GM18858 (cell line): ENCODE results near the gene UVRAG.

Experiments
- ATAC-seq: cut with Tn5 transposase; IDR thresholded peaks from one replicate; pipeline ENCODE4 v1.9.1; 2021; ENCODE audit not compliant: unreplicated experiment

The UVRAG gene

DNA sequence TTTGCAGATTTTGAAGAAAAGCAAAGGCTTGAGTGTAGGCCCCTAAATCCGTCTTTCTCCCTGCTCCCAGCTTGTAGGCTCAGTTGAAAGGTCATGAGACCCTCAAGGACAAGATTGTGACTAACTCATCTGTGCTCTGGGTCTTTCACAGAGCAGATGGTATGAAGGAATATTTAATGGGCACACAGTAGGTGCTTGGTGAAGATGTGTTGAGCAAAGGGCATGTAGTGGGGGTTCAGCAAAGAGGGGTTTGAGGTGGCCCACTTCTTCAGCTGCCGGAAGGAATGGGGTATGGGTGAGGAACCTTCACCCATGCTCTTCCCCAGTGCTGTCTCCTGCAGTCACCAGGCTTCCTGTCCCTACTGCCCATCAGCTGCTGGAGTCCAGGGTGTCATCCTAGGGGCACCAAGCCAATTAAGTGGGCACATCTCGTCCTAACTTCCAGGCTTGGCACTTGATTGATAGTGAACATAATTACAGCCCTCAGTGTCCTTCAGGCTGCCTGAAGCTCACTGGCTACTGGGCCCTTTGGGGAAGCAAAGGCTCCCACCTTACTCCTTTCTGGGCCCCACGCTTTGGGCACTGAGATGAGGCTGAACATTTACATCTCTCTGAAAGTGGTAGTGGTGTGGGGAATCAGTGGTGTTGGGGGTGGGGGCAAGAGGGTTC is 31.5 kb upstream of the UVRAG start:
- no peak for ATAC-seq

DNA sequence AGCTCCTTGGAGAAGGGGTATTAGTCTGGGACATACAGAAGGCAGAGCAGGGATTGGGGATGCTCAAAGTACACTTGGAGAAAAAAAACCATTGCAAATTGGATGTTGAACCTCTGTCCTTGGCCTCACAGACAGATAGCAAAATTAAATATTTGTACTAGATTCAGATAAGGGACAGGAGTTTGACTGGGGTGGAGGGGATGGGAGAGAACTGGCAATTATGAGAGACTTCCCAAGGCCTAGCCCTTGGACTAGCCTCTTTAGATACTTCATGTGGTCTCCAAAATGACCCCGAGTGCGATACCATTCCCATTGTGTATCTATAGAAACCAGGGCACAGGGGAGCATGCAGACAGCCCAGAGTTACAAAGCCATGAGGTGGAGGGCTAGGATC is 30.9 kb upstream of the UVRAG start:
- ATAC-seq = no peak

DNA sequence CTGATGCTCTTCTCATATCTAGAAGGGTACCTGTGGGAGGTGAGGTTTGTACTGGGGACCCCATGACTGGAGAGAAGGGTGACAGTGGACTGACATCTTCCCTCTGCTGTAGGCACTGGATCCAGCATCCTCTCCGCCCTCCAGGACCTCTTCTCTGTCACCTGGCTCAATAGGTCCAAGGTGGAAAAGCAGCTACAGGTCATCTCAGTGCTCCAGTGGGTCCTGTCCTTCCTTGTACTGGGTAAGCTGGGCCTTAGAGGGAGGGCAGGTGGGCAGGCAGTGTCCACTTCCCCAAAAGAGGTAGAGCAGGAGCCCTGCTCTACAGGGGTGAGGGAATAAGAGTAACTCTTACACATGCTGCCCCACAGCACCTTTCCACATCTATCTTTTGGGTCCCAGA is 30.5 kb upstream of the UVRAG start:
- ATAC-seq = no peak

DNA sequence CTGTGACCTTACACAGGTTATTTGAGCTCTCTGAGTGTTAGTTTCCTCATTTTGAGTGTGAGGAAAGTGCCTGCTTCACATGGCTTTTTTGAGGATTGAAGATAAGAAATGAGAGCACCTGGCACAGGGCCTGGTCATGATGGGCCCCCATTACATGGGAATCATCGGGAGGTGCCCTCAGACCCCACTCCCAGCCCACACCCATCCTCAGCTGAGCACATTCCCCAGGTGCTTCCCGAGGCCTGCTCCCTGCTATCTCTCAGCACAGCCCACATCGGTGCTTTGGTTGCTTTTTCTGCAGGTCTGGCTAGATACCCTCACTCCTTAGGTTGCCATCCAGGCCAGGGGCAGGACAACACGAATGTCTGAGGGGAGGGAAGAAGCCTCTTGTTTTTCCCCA is 29.8 kb upstream of the UVRAG start:
- no peak for ATAC-seq

DNA sequence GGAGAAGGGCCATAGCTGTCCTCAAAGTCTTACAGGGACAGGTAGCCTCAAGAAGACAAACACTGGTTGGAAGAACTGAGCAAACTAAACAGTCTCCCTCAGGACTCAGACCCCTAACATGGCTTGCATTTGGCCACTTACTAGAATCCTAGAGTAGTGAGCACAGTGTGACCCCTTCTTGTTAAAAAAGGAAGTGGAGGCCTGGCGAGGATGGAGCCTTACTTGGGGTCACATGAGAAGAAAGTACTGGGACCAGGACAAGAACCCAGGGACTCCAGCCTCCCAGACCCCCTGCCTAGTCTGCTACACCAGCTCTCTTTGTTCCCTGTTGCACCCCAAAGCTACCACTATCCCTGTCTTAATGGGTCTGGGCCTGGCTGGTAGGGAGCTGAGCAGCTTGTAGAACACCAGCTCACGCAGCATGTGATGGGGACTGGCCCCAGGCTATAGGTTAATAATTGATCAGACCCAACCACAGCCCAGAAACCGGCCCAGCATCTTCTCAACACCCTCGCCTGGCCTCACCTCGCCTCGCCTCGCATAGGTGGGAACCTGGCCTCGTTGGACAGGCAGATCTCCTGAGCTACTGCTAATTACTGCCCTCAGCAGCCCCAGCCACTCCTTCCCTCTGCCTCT is 28.8 kb upstream of the UVRAG start:
- no peak for ATAC-seq

DNA sequence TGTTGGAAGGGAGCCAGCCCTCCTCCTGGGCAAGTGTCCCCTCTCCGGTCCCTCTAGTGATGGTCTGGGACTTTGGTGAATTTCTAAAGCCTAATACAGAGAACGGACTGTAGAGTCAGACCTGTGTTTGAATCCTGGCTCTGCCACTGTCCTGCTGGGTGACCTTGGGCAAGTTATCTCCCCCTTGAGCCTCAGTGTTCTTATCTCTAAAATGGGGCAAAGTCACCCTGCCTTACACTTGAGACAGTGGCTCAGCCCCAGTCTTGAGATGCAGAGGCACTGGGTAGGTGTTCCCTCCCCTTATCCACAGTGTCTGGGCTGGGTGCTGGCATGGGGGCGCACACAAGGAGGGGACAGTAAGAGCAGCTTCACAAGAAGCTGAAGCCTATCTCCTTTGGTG is 25.5 kb upstream of the UVRAG start:
- ATAC-seq = no peak

DNA sequence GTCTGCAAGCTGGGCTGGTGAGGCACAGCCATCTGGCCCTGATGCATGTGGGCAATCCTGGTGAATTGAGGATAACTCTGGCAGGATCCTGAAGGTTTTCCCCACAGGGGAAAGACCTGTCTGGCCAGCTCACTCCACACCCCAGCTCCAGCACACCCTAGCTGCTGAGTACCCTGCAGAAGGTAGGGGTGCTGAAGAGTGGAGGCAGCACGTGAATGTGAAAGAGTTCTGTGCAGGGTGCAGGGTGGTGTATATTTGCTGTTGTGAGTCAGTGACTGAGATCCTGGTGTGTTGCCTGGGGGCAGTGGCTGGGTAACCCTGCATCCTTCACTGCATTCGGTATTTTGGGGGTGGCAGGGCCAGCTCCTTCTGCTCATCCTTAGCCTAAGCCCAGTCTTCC is 24.0 kb upstream of the UVRAG start:
- no peak for ATAC-seq

DNA sequence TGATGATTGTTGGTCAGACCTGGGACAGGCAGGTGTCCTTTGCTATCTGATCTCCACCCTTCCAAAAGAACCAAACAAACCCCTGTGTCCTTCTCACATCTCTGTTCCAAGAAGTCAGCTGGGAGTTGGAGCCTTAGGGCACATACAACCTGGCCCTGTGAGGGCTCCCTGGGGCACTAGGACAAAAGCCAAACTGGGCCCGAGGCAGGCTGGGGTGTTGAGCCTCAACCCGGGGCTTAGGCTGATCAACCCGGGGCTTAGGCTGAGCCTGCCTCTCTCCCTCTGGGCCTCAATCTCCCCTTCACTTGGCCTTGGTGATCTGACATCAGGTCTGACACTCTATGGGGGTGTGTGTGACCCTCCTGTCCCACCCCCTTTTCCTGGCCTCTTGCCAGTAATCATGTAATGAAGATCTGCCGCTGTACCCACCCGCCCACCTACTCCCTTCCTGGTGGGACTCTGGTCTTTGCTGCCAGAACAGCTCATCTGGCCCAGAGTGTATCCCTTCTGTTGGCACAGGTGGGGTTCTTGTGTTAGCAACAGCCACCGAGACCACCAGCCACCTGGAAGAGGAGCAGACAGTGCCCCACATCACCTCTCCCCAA is 22.8 kb upstream of the UVRAG start:
- no peak for ATAC-seq

DNA sequence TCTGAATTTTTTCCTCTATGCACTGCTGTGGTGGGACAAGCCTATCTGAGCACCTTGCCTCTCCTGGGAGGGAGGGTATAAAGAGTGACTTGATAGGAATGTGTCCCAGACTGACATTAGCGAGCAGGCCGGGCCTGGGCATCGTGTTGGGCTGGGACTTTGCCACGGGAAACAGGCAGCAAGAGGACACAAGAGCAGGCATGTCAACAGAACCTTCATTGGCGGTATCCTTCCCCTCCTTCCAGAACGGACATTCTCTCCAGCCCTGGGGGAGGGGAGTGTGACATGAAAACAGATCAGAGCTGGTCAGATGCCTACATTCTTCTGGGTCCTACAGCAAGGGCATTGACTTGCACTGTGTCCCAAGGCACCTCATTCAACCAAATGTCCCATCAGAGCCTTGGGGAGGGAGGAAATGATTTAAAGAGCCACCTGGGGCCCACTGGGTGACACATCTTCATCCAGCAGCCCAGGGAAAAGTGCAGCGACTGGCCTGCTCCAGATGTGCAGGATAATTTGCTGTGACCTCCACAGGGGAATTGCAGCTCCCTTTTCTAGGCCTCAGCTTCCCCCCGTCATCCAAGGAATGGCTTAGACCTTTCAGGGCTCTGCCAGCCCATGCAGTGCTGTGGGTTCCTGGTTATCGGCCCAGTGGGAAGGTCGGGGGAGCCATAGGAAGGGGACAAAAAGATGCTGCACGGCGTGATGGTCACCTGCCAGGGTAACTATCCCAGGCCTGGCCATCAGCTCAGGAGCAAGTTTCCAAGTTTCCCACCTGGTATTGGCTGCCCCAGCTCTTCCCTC is 21.8 kb upstream of the UVRAG start:
- no peak for ATAC-seq

DNA sequence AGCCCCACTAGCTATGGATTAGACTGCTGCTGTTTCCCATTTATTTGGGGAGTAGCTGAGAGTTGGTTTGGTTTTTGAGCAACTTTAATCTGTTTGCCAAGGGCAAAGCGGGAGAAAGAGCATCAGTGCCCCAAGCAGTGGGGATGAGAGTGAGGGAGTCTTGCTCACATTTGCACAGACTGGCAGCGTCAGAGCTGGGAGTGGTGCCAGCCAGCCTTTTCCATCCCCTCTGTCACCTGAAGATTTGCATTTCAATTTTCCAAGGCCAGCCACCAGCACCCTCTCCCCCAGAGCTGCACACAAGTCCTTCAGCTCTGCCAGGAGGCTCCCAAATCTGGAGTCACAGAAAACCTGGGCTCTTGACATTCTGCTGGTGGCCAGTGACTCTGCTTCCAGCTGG is 21.0 kb upstream of the UVRAG start:
- ATAC-seq = no peak

DNA sequence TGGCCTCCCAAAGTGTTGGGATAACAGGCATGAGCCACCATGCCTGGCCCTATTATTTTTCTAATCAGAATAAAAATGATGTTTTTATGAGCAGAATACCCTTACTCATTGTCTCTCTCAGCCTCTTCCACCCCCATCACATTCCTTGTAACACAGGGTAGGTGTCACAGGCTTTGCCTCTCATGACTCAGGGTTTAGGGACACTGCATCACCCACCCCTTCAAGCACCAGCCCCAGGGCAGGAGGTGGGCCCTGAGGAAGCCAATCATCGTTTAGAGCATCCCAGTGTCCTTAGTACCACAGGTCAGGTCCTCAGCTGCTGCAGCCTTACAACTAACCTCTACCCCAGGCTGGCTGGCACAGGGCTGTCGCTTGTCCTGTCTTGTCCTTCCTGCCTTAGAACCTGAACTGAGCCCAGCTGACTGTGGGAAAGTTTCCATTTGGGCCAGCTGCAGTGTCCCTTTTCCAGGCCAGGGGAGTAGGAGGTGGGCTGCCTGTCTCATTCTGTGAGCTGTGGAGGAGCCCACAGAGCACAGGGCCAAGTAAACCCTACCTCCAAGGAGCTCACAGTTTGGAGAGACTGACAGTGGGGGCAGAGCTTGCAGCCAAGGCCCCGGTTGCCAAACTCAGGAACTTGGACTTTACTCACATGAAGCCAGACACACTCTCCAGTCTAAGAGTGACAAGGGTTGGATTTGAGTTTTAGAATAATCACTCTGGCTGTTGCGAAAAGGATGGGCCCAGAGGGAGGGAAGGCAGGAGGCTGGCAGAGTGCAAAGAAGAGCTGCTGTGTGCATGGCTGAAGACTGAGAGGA is 19.5 kb upstream of the UVRAG start:
- ATAC-seq = no peak

DNA sequence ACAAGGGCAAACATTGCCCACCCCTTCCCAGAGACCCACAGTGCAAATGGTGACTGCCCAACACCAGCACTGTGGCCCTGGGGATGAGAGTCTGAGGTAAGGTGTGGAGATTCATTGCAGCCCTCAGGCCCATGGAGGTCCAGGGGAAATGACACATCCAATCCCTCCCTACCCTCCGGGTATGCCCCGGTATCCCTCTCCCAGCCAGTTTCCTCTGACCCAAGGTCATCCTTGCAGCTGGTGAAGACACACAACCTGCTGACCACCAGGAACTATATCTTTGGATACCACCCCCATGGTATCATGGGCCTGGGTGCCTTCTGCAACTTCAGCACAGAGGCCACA is 18.9 kb upstream of the UVRAG start:
- ATAC-seq = no peak

DNA sequence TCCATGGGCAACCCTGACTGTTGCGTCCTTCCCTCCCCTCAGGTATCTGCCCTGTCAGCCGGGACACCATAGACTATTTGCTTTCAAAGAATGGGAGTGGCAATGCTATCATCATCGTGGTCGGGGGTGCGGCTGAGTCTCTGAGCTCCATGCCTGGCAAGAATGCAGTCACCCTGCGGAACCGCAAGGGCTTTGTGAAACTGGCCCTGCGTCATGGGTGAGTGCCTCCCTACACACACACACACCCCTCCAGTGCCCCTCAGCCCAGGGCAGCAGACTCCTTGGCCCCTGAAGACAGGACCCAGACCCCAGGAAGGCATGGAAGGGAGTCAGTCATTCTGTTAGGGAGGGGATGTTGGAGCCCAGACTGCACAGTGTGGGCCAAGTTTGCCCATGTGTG is 17.9 kb upstream of the UVRAG start:
- peak; percentile 51 for ATAC-seq

DNA sequence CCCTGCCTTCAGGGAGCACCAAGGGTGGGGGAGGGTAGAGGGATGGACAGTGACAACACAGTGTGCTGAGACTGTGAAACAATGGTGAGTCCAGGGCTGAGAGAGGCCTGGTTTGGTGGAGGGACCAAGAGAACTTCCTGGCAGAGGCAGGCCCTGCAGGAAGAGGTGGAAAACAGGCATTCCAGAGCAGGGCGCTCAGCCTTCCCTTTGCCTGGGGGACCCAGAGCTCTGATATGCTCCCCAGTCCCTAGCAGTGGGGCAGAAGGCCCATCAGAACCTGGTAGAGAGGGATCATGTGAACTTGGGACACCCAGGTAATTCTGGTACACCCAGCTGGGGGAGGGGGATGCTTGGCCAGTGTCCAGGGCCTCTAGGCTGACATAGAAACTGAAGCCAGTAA is 17.2 kb upstream of the UVRAG start:
- ATAC-seq = no peak

DNA sequence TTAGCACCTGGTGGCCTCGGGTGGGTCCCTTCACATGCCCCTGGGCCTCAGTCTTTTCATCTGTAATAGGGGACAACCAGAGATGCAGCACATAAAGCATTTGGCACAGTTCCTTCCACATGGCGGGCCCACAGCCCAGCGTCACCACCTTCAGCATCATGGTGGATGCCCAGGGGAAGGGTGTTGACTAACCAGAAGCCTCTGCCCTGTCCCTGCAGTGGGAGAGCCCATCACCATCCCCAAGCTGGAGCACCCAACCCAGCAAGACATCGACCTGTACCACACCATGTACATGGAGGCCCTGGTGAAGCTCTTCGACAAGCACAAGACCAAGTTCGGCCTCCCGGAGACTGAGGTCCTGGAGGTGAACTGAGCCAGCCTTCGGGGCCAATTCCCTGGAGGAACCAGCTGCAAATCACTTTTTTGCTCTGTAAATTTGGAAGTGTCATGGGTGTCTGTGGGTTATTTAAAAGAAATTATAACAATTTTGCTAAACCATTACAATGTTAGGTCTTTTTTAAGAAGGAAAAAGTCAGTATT is 14.8 kb upstream of the UVRAG start:
- ATAC-seq = no peak

DNA sequence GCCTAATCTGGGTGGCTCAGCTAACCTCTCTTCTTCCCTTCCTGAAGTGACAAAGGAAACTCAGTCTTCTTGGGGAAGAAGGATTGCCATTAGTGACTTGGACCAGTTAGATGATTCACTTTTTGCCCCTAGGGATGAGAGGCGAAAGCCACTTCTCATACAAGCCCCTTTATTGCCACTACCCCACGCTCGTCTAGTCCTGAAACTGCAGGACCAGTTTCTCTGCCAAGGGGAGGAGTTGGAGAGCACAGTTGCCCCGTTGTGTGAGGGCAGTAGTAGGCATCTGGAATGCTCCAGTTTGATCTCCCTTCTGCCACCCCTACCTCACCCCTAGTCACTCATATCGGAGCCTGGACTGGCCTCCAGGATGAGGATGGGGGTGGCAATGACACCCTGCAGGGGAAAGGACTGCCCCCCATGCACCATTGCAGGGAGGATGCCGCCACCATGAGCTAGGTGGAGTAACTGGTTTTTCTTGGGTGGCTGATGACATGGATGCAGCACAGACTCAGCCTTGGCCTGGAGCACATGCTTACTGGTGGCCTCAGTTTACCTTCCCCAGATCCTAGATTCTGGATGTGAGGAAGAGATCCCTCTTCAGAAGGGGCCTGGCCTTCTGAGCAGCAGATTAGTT is 14.2 kb upstream of the UVRAG start:
- ATAC-seq = no peak

DNA sequence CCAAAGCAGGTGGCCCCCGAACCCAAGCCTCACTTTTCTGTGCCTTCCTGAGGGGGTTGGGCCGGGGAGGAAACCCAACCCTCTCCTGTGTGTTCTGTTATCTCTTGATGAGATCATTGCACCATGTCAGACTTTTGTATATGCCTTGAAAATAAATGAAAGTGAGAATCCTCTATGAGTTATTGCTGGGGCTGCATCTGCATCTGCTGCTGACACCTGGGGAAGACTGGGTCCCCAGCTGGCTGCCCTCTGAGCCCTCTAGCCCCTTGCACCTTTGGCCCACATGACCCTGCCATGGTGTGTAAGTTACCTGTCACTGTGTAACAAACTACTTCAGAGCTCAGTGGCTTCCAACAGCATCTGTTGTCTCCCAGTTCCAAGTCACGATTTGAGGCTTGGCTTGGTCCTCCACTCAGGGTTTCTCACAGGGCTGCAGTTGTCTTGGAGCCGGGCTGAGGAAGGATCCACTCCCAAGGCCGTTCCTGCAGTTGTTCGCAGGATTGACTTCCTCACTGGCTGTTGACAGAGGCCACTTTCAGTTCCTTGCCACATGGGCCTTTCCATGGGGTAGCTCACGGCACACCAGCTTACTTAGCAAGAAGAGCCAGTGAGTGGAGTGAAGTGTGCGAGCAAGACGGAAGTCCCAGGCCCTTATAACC is 13.5 kb upstream of the UVRAG start:
- no peak for ATAC-seq

DNA sequence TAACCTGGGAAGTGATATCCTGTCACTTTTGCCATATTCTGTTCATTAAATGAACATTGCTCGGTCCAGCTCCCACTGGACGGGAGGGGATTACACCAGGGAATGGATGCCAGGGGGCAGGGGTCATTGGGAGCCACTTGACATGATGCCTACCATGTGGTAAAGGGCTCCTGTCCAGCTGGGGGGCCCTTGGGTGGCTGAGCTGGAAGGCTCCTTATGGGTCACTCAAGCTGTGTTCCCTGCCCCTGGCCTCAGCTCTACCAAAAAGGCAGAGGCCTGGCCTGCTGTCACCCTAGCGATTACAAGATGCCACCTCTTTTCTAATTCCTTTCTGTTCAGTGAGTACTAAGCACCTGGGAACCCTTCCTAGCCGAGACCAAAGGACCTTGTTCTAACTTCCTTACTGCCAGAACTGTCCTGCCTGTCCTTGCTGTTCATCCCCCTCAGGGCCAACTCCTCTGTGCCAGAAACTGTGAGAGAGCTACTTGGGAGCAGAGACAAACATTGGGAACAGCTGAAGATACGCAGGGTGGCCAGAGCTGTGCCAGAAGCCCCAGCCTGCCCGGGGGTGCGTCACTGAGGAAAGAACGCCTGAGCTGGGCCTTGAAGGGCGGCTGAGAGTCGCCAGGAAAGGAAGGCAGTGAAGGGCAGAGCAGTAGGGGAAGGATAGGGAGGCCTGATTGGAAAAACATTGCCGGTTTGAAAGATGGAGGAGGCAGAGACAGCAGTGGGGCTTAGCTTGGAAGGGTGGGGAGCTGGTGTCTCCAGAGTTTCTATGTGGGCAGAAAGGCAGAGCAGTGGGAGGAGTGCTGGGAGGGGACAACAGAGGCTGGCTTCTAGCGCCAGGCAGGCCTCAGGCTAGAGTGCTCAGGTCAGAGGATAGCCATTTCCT is 12.7 kb upstream of the UVRAG start:
- no peak for ATAC-seq
